ENCODE data around the gene NCBP3.
"Not testable (repeated sequence)": the region's sequence is repeated elsewhere in the genome, so short reads cannot be mapped to it uniquely, and the experiment has no call there.

Gene NCBP3

DNA sequence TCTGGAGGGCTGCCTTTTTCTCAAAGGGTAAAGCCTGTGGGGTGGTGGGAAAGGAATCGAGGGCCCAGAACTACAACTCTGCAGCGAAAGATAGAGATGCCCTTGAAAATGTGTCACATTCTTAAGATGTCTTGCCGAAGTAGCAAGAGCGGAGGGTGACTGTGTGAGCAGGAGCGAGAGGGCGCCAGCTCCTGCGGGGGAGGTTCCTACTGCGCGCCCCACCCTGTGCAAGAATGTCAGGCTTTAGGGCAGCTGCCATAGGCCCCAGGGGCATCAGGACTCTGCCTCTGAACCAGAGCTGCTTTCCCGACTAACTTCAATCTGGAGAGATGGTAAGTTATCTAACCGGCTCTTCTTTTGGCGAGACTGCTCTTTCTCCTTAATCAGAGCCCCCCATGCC, 33.3 kb downstream of the NCBP3 start:
- DNase-seq (ENCODE audit: low read depth in 2 of 2): no peak

DNA sequence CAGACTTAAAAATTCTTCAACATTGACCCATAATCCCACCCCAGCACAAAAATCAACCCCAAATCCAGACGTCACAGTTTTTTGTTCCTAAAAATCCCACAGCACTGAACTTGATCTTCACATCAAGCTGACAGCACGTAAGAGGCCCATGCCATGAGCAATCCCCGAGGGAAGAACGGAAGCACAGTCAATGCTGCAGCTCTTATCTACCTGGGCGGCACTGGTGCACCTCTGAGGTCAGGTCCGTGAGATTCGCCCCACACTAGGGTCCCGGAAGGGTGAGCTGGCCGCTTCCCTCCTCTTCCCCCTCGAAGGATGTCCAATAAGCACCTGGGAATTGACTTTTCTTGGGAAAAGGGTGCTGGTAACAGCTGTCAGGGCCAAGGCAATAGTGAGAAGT, 33.8 kb downstream of the NCBP3 start:
- no peak for DNase-seq (ENCODE audit: low read depth in 2 of 2)

DNA sequence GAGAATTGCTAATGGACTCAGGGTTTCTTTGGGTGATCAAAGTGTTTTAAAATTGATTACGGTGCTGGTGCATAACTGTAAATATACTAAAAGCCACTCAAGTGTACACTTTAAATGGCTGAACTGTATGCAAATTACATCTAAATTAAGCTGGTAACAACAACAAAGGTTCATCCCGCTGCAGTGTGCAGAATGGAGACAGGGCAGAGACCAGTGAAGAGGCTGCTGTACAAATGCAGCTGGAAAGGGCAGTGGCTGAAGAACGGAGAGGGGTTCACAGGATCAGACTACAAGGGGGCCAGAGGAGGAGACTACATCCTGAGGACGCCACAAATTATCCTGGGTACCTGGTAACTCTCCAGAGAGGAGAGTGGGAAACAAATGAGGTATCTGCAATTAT, 36.0 kb downstream of the NCBP3 start:
- DNase-seq (ENCODE audit: low read depth in 2 of 2): no peak

DNA sequence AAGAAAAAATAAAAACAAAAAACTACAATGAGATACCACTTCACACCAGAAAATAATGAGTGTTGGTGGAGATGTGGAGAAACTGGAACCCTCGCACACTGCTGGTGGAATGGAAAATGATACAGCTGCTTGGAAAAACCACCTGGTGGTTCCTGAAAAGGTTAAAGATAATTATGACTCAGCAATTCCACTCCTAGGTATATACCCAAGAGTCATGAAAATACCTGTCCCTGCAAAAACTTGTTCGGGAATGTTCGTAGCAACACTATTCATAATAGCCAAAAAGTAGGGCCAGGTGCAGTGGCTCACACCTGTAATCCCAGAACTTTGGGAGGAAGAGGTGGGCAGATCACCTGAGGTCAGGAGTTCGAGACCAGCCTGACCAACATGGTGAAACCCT, 36.9 kb downstream of the NCBP3 start:
- DNase-seq (ENCODE audit: low read depth in 2 of 2): no peak

DNA sequence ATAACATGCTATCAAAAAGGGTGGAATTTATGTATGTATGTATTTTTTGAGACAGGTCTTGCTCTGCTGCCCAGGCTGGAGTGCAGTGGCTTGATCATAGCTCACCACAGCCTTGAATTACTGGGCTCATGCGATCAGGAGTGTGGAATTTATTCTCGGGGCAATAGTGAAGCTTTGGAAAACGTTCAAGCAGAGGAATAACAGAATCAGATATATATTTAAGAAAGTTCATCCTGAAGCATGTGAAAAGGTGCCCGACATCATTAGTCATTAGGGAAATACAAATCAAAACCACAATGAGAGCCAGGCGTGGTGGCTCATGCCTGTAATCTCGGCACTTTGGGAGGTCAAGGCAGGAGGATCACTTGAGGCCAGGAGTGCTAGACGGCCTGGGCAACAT, 37.3 kb downstream of the NCBP3 start:
- no peak for DNase-seq (ENCODE audit: low read depth in 2 of 2)

DNA sequence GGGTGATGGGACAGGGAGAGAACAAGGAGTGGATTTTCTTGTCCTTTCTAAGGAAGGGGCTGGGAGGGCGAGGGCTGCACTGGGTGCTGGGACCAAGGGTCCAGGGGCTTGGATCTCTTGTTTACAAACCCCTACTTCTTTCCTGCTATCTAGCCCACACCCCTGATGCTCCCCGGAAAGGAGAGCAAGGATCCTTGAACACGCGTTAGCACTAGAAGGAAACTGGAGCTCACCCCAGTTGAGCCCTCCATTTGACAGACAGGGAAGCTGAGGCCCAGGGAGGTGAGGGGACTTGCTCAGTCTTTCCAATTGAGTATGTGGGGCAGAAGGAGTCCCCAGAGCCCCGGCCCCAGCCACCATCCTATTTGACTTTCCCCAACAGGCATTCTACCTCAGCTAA, 40.5 kb downstream of the NCBP3 start:
- DNase-seq (ENCODE audit: low read depth in 2 of 2): no peak

DNA sequence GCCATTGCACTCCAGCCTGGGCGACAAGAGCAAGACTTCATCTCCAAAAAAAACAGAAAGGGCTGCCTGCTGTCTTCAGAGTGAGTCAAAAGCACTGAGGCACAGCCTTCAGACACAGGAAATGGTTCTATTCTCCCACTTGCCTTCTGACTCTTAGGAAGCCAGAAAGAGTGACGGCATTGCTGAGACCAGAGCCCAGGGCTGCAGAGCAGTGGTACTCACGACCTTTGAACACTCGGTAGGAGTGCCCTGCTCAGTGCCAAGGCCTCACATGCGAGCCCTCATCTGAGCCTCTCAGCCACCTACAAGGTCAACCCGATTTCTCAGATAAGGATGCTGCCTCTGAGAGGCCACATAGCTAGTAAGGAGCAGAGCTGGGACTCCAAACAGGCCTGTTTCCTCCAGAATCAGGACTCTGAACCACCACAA, 41.5 kb downstream of the NCBP3 start:
- no peak for DNase-seq (ENCODE audit: low read depth in 2 of 2)

DNA sequence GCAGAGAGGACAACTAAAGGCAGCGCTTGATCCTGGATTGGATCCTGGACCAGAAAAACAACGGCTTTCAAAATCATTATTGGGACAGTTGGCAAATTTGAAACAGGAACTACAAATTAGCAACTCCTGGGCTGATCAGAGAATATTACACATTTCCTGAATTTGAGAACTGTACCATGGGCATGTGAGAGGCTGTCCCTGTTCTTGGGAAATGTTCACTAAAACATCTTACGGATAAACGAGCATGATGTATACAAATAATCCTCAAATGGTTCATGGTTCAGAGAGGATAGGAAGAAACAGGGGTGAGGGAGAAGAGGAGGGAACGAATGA, 42.8 kb downstream of the NCBP3 start:
- DNase-seq (ENCODE audit: low read depth in 2 of 2): no peak

DNA sequence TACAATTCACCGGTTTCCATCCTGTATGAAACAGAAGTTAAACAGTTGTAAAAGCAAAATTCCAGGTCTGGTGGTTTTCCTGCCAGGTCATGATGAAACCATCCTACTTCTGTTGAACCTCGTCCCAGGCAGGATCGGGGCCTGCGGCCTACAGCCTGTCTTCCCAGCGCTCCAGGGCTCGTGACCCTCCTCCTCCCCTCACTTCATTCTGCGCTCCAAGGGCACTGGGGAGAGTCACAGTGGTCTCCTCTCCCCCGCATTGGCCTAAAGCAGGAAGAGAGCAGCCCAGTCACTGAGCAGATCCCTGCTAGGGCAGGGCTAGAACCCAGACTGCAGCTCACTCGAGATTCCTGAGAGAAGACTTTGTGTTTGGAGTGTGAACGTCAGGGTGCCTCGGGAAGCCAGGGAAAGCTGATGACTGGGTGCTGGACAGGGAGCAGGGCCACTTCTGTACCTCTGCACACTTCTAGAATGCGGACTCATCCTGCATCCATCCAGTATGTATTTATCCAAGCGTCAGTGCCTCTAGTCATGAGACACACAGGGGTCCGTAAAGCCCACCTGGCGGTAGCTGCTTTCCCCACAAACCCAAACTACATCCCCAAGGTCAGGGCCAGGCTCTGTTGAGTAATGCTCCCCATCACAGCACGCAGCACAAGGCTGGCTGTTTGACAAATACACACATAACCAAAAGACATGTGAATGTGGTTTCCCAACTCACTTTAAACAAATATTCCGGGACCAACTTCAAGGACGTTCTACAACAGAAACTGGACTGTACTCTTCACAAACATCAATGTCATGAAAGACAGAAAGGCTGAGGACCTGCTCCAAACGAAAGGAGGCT, 43.4 kb downstream of the NCBP3 start:
- DNase-seq (ENCODE audit: low read depth in 2 of 2): no peak

DNA sequence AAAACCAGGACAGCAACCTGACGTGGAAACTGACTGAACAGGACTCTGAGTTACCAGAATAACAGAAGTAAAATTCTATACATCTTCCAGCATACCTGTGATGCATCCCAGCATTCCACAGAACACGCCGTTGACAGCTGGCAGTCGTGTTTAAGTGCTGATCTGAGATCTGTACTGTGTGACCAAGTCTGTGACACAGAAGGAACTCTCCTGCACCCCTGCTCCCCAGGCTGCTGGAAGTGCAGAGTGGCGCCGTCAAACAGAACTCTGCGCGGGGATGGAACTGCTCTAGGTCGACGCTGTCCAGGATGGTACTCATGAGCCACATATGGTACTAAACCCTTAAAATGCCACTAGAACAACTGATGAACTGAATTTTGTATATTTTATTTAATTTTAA, 44.3 kb downstream of the NCBP3 start:
- DNase-seq (ENCODE audit: low read depth in 2 of 2): no peak

DNA sequence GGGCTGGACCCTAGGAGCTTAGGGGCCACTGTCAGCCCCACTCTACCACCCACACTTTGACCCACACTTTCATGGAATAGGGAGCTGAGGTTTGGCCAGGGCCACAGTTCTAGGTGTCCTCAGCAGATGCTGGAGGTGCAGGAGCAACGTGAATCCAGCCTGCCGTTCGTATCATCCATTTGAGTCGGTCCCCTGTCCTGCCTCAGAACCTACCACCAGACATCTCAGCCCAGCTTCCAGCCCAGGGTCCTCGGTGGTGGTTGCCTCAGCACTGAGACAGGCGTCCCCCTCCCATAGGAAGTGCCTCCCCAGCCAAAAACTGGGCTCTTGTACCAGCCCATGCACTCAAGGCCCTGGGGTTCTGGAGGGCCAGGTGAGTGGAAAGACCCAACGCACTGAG, 44.7 kb downstream of the NCBP3 start:
- no peak for DNase-seq (ENCODE audit: low read depth in 2 of 2)

DNA sequence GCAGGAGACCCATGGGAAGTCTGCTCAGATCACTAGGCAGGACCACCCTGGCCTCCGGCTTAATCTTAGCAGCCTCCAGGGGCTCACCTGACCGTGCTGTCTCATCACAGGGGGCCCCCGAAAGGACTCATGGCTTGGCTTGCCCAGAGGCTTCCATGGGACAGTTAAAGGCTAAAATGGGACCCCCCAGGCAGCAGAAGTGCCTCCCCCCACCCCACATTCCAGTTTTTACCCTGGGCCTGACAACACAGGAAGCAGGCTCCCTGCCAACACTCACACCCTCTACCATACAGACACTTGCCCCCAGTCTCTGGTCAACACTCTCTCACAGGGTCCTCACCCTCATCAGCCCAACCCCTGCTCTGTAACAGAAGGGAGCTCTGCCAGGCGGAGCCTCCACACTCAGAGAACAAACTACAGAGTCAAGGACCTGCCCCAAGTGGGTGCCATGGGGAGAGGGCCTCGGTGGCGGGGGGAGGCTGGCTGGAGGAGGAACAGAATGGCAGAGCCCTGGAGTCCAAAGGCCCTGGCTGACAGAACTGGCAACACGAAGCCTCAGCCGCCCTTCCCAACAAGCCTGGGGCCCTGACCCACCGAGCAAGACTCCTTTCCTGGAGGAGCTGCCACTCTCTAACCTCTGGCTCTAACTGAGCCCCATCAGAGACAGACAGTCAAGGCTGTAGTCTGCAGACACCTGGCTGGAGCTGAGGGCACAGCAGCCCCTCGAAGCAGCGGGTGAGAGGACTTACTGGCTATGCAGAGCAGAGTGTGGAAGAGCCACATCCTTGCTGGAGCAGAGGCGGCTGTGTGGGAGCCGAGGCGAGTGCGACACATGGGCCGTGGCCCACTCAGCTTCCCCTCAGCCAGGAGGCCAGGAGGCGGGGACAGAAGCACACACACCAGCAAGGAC, 45.4 kb downstream of the NCBP3 start, which contains the start of gene ITGAE:
ITGAE (minus strand) TSS at position 827 of the 910 bp plus-strand sequence; CDS start at position 783, 44 bp downstream.
- DNase-seq (ENCODE audit: low read depth in 2 of 2): no peak

DNA sequence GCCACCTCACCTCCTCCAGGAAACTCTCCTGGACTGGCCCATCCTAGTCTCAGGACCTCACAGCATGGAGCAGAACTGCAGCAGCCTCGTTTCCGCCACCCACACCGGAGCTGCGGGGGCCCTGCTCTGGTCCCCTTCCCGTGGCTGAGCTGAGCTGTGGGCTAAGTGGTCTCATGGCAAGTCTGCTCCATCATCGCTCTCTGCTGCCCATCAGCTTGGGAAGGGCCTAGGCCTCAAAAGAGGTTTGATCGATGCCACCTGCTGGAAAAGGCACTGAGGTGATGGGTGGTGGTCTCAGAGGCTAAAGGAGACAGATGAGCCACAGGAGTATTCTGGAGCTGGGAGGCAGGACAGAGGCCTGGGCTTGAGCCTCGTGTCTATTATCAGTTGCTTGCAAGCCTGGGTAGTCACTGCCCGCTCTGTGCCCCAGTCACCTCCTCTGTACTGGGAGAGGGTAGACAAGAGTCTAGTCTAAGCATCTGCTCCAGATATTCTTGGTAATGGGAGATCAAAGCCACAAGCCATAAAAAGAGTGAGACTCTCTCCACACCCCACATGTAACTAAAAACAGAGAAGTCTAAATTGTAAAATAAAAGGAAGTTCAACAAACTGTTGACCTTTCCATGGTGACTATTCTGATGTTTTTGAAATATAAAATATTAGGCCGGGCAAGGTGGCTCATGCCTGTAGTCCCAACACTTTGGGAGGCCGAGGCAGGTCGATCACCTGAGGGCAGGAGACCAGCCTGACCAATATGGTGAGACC, 46.7 kb downstream of the NCBP3 start:
- no peak for DNase-seq (ENCODE audit: low read depth in 2 of 2)

DNA sequence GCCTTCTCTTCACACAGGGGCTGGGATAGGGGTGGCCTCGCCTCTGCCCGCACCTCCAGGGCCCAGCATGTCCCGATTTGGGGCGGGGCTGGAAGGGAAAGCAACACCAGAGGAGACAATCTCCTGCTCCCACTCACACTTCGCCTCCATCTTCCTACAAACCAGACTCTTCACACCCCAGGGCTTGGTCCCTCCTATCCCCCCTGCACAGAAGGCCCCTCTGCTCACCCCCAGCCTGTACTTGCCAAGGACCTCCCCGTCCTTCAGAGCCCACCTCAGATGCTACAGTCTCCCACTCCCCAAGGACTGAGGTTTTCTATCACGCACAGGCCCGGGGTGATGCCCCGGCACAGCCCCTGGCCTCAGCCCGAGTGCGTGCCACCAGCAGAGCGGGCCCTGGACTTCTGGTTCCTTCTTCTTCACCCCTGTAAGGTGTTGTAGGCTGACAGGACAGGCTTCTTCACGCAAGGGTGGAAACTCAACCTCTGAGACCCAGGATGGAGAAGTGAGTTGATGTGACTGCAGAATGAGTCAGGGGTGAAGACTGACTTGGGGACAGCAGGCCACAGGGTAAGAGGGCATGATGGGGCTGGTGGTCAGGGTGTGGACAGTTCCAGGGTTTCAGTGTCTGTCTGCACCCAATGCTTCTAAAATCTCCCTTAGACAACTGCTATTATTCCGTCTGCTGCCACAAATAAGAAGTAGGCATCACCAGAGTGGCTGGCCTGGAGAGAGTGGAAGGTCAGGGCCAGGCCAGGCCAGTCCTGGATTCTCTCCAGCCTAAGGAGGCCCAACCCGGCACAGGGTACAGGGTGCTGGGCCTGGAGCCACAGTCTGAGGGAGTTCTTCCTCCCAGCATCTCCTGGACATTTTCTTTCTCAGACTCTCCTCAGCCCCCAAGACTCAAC, 47.5 kb downstream of the NCBP3 start:
- no peak for DNase-seq (ENCODE audit: low read depth in 2 of 2)

DNA sequence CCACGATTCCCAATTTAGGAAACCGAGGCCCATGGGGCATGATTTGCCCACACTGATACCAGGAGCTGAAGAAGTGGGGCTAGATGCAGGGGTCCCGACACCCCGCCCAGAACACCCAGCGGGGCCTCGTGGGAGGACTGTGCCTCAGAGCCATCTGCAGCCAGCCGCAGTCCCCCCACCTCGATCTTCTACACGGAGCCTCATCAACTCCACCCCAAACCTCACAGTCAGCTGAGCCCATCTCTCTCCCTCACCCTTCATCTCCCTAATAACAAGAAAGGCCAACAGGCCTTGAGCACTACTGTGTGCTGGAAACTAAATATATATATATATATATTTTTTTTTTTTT, 49.2 kb downstream of the NCBP3 start:
- DNase-seq (ENCODE audit: low read depth in 2 of 2): no peak

DNA sequence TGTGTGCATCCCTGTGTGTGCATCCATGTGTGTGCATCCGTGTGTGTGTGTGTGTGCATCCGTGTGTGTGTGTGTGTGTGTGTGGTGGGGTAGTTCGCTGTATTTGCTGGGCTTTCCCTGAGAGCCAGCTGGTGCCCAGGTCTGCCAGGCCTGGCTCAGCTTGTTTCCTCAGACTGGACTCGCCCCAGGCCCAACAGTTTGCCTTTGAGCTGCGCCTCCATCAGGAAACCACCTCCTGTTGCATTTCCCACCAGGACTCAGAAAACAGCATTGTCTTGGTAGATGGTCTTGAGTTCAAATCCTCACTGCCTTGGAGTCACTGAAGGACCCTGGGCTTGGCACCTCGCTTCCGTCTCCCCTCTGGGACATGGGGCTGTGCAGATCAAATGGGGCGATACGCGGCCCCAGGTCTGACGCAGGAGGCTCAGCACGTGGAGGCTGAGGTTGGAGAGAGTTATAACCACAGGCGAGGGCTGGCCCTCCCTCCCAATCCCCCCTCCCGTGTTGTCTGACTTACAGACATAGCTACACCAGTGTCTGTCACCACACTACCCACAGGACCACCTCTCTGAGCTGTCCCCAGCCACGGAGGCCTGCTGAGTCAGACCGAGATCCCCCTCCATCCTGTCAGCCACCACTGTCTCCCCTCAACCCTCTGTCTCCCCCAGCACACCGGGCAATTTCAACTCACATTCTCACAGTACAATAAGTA, 49.8 kb downstream of the NCBP3 start:
- peak; percentile 48 to 65 for DNase-seq (ENCODE audit: low read depth in 2 of 2)

DNA sequence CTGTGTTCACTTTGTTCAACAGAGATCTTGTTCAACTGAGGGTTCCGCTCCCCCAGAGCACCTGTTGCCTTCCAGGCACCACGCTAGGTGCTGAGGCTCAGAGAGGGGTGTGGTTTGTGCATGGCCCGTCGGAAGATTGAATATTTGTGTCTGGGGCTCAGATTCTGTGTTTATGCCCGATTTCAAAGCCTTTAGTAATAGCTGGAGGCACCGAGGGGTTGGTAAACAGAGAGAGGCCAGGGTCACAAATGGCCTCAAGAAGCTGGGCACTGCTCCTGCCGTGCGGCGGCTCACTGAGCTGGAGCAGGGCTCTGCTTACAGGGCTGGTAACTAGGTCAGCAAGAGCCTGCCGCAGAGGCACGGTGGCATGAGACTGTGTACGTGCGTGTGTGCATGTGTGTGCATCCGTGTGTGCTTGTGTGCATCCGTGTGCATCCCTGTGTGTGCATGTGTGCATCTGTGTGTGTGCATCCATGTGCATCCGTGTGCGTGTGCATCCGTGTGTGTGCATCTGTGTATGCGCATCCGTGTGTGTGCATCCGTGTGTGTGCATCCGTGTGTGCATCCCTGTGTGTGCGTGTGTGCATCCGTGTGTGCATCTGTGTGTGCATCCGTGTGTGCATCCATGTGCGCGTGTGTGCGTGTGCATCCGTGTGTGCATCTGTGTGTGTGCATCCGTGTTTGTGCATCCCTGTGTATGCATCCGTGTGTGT, 50.5 kb downstream of the NCBP3 start:
- DNase-seq (ENCODE audit: low read depth in 2 of 2): no peak

DNA sequence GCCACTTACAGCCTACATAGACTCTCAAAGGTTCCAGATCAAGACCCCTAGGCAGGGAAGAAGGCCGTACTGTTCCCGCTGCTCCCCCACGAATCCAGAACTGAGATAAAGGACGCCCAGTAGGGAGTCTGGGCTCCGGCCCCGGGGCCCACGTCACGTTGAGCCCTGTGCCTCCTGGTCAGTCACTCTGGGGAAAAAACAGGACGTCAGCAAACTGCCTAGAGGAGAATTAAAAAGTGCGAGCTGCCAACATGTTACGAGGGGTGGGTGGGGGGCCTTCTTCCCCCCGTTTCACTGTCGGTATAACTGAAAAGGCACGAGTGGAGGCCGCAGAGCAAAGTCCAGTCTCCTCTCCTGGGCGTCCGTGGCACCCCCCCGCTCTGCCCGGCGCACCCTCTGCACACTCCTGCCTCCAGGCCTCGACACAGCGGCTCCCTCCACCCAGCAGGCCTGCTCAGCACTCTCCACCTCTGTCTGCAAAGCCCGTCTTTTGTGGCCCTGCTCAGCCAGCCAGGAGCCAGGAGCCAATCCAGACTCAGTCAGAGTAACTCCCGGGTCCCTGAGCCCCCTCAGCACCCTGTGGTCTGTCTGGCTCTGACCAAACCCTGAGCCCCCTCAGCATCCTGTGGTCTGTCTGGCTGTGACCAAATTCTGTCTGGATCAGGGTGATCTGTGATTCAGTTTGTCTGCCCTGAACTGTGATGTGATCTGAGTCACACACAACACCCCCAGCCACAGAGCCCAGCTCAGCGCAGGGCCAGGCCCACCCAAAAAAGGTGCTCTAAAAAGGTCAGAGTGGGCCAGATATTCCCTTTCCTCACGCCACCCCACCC, 51.3 kb downstream of the NCBP3 start:
- DNase-seq (ENCODE audit: low read depth in 2 of 2): no peak

DNA sequence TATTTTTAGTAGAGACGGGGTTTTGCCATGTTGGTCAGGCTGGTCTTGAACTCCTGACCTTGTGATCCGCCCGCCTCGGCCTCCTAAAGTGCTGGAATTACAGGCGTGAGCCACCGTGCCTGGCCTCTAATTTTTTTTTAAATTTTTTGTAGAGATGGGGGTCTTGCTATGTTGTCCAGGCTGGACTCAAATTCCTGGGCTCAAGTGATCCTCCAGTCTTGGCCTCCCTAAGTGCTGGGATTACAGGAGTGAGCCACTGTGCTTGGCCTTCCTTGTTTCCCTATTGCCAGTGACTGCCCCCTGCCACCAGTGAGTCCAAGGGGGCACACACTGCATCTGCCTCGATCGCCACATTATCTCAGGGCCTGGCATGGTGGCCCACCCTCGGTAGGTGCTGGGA, 51.9 kb downstream of the NCBP3 start:
- not testable (repeated sequence) for DNase-seq (ENCODE audit: low read depth in 2 of 2)
